Measurements from ENCODE around the gene ARHGEF16.
A peak's percentile ranks its signal among the peaks of the same experiment; 100 is the strongest.

Gene ARHGEF16

DNA sequence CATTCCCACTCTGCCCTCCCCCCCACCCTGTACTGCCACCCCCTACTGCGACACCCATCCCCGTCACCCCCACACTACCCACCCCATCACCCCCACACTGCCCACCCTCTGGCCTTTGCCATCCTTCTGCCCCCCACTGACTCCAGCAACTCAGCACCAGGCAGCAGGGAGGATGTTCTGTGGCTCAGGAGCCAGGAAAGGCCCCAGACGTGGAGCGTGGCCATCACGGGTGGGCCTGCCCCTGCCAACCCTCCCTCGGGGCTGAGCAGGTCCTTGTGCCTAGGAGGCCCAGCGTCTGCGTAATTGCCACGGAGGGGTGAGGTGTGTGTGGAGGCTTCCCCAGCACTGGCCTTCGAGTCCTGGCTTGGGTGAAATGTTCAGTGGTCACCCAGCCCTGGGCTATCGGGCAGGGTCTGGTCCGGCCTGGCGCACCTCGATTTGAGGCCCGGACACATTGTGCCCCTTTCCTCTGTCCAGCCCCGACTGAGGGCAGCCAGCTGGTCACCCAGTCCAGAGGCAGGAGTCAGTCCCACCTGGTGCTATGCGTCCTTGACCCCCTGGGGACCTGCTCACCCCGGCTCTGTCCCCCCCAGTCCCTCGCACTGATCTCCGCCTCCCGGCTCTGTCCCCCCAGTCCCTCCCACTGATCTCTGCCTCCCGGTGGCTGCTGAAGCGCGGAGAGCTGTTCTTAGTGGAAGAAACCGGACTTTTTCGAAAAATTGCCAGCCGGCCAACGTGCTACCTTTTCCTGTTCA is 23.0 kb downstream of the ARHGEF16 start (continued):
- TF ChIP-seq ZNF140 (tag by site-specific recombination; IDR thresholded peaks at IDR 0.05) (no peak), ZNF404 (tag by site-specific recombination; IDR thresholded peaks at IDR 0.05) (no peak), ZNF169 (tag by site-specific recombination; IDR thresholded peaks at IDR 0.05) (no peak), ZNF707 (tag by site-specific recombination; IDR thresholded peaks at IDR 0.05) (no peak), ZBTB1 (tag by site-specific recombination; IDR thresholded peaks at IDR 0.05) (no peak), ZNF660 (tag by site-specific recombination; IDR thresholded peaks at IDR 0.05) (no peak), ZBTB7A (tag by site-specific recombination; IDR thresholded peaks at IDR 0.05; ENCODE audit: low read depth) (peak; percentile 68), ZNF311 (tag by site-specific recombination; IDR thresholded peaks at IDR 0.05; ENCODE audit: borderline replicate concordance) (no peak), ZNF146 (tag by site-specific recombination; IDR thresholded peaks at IDR 0.05) (no peak), MEIS1 (CRISPR knock-in tag; IDR thresholded peaks at IDR 0.05; ENCODE audit: borderline replicate concordance) (no peak), BCL11B (tag by site-specific recombination; IDR thresholded peaks at IDR 0.05; ENCODE audit: low read depth) (peak; percentile 75; the same call in 1 of the 2 replicates), ZNF2 (tag by site-specific recombination; IDR thresholded peaks at IDR 0.05) (no peak), ZNF335 (tag by site-specific recombination; conservative IDR thresholded peaks at IDR 0.05) (no peak), GLIS1 (tag by site-specific recombination; IDR thresholded peaks at IDR 0.05) (no peak), ZNF248 (tag by site-specific recombination; IDR thresholded peaks at IDR 0.05) (no peak), ZNF221 (tag by site-specific recombination; IDR thresholded peaks at IDR 0.05; ENCODE audit: borderline replicate concordance) (no peak), ZNF629 (tag by site-specific recombination; IDR thresholded peaks at IDR 0.05) (0 out of 2 replicates have a peak, but pooled peaks have one; percentile 13), ZNF426 (tag by site-specific recombination; IDR thresholded peaks at IDR 0.05) (no peak), ZNF174 (tag by site-specific recombination; IDR thresholded peaks at IDR 0.05) (no peak), ZNF830 (tag by site-specific recombination; IDR thresholded peaks at IDR 0.05; ENCODE audit: low read depth) (no peak), ZSCAN23 (tag by site-specific recombination; IDR thresholded peaks at IDR 0.05) (no peak)
- TF ChIP-seq, protein P1, sequence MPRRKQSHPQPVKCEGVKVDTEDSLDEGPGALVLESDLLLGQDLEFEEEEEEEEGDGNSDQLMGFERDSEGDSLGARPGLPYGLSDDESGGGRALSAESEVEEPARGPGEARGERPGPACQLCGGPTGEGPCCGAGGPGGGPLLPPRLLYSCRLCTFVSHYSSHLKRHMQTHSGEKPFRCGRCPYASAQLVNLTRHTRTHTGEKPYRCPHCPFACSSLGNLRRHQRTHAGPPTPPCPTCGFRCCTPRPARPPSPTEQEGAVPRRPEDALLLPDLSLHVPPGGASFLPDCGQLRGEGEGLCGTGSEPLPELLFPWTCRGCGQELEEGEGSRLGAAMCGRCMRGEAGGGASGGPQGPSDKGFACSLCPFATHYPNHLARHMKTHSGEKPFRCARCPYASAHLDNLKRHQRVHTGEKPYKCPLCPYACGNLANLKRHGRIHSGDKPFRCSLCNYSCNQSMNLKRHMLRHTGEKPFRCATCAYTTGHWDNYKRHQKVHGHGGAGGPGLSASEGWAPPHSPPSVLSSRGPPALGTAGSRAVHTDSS (tag by site-specific recombination; IDR thresholded peaks at IDR 0.05), result no peak
- TF ChIP-seq, protein P2, sequence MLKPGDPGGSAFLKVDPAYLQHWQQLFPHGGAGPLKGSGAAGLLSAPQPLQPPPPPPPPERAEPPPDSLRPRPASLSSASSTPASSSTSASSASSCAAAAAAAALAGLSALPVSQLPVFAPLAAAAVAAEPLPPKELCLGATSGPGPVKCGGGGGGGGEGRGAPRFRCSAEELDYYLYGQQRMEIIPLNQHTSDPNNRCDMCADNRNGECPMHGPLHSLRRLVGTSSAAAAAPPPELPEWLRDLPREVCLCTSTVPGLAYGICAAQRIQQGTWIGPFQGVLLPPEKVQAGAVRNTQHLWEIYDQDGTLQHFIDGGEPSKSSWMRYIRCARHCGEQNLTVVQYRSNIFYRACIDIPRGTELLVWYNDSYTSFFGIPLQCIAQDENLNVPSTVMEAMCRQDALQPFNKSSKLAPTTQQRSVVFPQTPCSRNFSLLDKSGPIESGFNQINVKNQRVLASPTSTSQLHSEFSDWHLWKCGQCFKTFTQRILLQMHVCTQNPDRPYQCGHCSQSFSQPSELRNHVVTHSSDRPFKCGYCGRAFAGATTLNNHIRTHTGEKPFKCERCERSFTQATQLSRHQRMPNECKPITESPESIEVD (tag by site-specific recombination; IDR thresholded peaks at IDR 0.05), result no peak
- TF ChIP-seq, protein P3, sequence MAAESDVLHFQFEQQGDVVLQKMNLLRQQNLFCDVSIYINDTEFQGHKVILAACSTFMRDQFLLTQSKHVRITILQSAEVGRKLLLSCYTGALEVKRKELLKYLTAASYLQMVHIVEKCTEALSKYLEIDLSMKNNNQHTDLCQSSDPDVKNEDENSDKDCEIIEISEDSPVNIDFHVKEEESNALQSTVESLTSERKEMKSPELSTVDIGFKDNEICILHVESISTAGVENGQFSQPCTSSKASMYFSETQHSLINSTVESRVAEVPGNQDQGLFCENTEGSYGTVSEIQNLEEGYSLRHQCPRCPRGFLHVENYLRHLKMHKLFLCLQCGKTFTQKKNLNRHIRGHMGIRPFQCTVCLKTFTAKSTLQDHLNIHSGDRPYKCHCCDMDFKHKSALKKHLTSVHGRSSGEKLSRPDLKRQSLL (tag by site-specific recombination; IDR thresholded peaks at IDR 0.05), result peak; percentile 58
- TF ChIP-seq, protein P4, sequence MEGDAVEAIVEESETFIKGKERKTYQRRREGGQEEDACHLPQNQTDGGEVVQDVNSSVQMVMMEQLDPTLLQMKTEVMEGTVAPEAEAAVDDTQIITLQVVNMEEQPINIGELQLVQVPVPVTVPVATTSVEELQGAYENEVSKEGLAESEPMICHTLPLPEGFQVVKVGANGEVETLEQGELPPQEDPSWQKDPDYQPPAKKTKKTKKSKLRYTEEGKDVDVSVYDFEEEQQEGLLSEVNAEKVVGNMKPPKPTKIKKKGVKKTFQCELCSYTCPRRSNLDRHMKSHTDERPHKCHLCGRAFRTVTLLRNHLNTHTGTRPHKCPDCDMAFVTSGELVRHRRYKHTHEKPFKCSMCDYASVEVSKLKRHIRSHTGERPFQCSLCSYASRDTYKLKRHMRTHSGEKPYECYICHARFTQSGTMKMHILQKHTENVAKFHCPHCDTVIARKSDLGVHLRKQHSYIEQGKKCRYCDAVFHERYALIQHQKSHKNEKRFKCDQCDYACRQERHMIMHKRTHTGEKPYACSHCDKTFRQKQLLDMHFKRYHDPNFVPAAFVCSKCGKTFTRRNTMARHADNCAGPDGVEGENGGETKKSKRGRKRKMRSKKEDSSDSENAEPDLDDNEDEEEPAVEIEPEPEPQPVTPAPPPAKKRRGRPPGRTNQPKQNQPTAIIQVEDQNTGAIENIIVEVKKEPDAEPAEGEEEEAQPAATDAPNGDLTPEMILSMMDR (tag by site-specific recombination; IDR thresholded peaks at IDR 0.05), result no peak
- TF ChIP-seq, protein P5, sequence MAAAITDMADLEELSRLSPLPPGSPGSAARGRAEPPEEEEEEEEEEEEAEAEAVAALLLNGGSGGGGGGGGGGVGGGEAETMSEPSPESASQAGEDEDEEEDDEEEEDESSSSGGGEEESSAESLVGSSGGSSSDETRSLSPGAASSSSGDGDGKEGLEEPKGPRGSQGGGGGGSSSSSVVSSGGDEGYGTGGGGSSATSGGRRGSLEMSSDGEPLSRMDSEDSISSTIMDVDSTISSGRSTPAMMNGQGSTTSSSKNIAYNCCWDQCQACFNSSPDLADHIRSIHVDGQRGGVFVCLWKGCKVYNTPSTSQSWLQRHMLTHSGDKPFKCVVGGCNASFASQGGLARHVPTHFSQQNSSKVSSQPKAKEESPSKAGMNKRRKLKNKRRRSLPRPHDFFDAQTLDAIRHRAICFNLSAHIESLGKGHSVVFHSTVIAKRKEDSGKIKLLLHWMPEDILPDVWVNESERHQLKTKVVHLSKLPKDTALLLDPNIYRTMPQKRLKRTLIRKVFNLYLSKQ (tag by site-specific recombination; IDR thresholded peaks at IDR 0.05; ENCODE audit: borderline replicate concordance), result no peak
- TF ChIP-seq, protein P6, sequence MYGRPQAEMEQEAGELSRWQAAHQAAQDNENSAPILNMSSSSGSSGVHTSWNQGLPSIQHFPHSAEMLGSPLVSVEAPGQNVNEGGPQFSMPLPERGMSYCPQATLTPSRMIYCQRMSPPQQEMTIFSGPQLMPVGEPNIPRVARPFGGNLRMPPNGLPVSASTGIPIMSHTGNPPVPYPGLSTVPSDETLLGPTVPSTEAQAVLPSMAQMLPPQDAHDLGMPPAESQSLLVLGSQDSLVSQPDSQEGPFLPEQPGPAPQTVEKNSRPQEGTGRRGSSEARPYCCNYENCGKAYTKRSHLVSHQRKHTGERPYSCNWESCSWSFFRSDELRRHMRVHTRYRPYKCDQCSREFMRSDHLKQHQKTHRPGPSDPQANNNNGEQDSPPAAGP (tag by site-specific recombination; IDR thresholded peaks at IDR 0.05), result peak; percentile 28; the same call in 1 of the 2 replicates
- TF ChIP-seq, protein P7, sequence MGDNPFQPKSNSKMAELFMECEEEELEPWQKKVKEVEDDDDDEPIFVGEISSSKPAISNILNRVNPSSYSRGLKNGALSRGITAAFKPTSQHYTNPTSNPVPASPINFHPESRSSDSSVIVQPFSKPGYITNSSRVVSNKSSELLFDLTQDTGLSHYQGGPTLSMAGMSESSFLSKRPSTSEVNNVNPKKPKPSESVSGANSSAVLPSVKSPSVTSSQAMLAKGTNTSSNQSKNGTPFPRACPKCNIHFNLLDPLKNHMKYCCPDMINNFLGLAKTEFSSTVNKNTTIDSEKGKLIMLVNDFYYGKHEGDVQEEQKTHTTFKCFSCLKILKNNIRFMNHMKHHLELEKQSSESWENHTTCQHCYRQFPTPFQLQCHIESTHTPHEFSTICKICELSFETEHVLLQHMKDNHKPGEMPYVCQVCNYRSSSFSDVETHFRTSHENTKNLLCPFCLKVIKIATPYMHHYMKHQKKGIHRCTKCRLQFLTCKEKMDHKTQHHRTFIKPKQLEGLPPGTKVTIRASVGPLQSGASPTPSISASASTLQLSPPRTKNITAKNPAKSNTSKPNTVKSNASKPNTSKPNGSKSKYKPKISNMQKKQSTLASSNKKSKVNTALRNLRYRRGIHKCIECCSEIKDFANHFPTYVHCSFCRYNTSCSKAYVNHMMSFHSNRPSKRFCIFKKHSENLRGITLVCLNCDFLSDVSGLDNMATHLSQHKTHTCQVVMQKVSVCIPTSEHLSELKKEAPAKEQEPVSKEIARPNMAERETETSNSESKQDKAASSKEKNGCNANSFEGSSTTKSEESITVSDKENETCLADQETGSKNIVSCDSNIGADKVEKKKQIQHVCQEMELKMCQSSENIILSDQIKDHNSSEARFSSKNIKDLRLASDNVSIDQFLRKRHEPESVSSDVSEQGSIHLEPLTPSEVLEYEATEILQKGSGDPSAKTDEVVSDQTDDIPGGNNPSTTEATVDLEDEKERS (tag by site-specific recombination; IDR thresholded peaks at IDR 0.05), result no peak
